ENCODE results near the gene MYL4. TPM values are rescaled to one million over a fixed set of nuclear protein-coding genes. Genes with fewer than 3 reads are reported as not detected.

The MYL4 gene
- total RNA-seq, 4 donors from 2014 or later = 5.2 to 11.0 (median 6.2) TPM

- peaks cover 52 to 90% of the 10 kb centered on the region in 2 donors for H3K4me1 ChIP-seq
- WGBS, 2 donors = 72 to 75% methylated on average over 2 of the region's 2 CpGs
- intact Hi-C loops (cut with DNase I) = no loop called here
- no peak overlapping the region for H3K4me3 ChIP-seq (replicated peaks in 1 of 3)
- H3K36me3 ChIP-seq = no peaks in the 10 kb centered on the region
- TF ChIP-seq, protein P1, sequence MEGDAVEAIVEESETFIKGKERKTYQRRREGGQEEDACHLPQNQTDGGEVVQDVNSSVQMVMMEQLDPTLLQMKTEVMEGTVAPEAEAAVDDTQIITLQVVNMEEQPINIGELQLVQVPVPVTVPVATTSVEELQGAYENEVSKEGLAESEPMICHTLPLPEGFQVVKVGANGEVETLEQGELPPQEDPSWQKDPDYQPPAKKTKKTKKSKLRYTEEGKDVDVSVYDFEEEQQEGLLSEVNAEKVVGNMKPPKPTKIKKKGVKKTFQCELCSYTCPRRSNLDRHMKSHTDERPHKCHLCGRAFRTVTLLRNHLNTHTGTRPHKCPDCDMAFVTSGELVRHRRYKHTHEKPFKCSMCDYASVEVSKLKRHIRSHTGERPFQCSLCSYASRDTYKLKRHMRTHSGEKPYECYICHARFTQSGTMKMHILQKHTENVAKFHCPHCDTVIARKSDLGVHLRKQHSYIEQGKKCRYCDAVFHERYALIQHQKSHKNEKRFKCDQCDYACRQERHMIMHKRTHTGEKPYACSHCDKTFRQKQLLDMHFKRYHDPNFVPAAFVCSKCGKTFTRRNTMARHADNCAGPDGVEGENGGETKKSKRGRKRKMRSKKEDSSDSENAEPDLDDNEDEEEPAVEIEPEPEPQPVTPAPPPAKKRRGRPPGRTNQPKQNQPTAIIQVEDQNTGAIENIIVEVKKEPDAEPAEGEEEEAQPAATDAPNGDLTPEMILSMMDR (IDR thresholded peaks at IDR 0.05) = no peak
- no peak for TF ChIP-seq POLR2A (IDR thresholded peaks at IDR 0.05)
- H3K27ac ChIP-seq = peak overlapping the region; percentile 99
- no peak for DNase-seq
- H3K27me3 ChIP-seq = no peaks in the 10 kb centered on the region
- no peaks in the 10 kb centered on the region for H3K9me3 ChIP-seq
Measured at GRCh38 chr17:47270946-47271705, 62.0 kb downstream of the MYL4 start.

DNA sequence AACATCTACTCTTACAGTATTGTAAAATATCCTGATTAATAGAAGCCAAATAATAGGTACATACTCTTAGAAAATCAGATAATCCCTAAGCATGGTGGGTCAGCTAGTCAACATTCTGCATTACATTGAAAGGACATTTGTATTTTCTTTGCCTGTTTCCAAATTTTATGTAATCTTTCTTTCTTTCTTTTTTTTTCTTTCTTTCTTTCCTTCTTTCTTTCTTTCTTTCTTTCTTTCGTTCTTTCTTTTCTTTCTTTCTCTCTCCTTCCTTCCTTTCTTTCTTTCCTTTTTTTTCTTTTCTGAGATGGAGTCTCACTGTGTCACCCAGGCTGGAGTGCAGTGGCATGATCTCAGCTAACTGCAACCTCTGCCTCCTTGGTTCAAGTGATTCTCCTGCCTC, 63.3 kb downstream of the MYL4 start:
- intact Hi-C loops (cut with DNase I) = no loop called here
- no peak for DNase-seq
- H3K27me3 ChIP-seq = no peaks in the 10 kb centered on the region
- no peak overlapping the region for H3K4me3 ChIP-seq (replicated peaks in 1 of 3)
- H3K27ac ChIP-seq = peak overlapping the region; percentile 99
- no peaks in the 10 kb centered on the region for H3K9me3 ChIP-seq
- TF ChIP-seq, protein P1 (IDR thresholded peaks at IDR 0.05) = no peak
- TF ChIP-seq POLR2A (IDR thresholded peaks at IDR 0.05) = no peak
- WGBS, 2 donors = 88 to 89% methylated on average over 1 of the region's 1 CpG
- H3K36me3 ChIP-seq = no peaks in the 10 kb centered on the region
- H3K4me1 ChIP-seq = peaks cover 61 to 90% of the 10 kb centered on the region in 2 donors

- Histone ChIP-seq H3K27me3 (no peaks in the 10 kb centered on the region), H3K9me3 (no peaks in the 10 kb centered on the region), H3K4me1 (peaks cover 67 to 90% of the 10 kb centered on the region in 2 donors), H3K4me3 (replicated peaks in 1 of 3) (no peak overlapping the region), H3K27ac (peak overlapping the region; percentile 99), H3K36me3 (no peaks in the 10 kb centered on the region)
- DNase-seq = peak; percentile 36 to 62
- TF ChIP-seq, protein P1 (IDR thresholded peaks at IDR 0.05) = no peak
- TF ChIP-seq POLR2A (IDR thresholded peaks at IDR 0.05) = peak in 1 of 2 donors; percentile 28
- intact Hi-C loops (cut with DNase I) = no loop called here
- 82 to 98% methylated on average over 2 of the region's 2 CpGs for WGBS, 2 donors
Measured at GRCh38 chr17:47273245-47273644, 64.1 kb downstream of the MYL4 start.

Small RNA genes lying within 50 kb of the gene (small RNA-seq; reads per million reads assigned to genes)
- gene RNU7-186P = not detected

Other genes starting within 250 kb of the MYL4 start
- gene RPRML, start 230.1 kb upstream of the MYL4 start, total RNA-seq = not detected
- 100 to 1,000 TPM; 124 to 195 (median 181) TPM for gene CDC27, start 20.1 kb upstream of the MYL4 start, total RNA-seq
- gene ITGB3, start 44.5 kb downstream of the MYL4 start, total RNA-seq = 100 to 1,000 TPM; 102 to 260 (median 149) TPM
- 10 to 100 TPM; 26.5 to 94.1 (median 48.1) TPM for gene EFCAB13, start 114.6 kb downstream of the MYL4 start, total RNA-seq

Measured in thyroid gland (tissue), 4 donors.